ENCODE results near the gene UGT1A10. TPM values are rescaled to one million over a fixed set of nuclear protein-coding genes. Genes with fewer than 3 reads are reported as not detected.

UGT1A10 gene
- total RNA-seq, 1 experiment from 2014 or later, result not detected

DNA sequence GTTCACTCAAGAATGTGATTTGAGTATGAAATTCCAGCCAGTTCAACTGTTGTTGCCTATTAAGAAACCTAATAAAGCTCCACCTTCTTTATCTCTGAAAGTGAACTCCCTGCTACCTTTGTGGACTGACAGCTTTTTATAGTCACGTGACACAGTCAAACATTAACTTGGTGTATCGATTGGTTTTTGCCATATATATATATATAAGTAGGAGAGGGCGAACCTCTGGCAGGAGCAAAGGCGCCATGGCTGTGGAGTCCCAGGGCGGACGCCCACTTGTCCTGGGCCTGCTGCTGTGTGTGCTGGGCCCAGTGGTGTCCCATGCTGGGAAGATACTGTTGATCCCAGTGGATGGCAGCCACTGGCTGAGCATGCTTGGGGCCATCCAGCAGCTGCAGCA is 123.8 kb downstream of the UGT1A10 start, which contains the start of gene UGT1A1:
Gene UGT1A1, plus strand, starts transcription at position 228 of the 400 bp plus-strand sequence. Its CDS starts 18 bp downstream, at position 246.
- no peak within 1 kb of the TSS for H2AFZ ChIP-seq (ENCODE audit: low read depth, low read length, poor library complexity, severe bottlenecking)
- no peaks in the 10 kb centered on the region for H3K79me2 ChIP-seq (ENCODE audit: insufficient read depth, low read length)
- no peaks in the 10 kb centered on the region for H4K20me1 ChIP-seq (ENCODE audit: insufficient read depth)
- TF ChIP-seq CEBPB (IDR thresholded peaks at IDR 0.05; ENCODE audit: low read depth) (no peak), POLR2A (IDR thresholded peaks at IDR 0.05; ENCODE audit: borderline replicate concordance, extremely low read depth, insufficient read depth, insufficient read length) (no peak), JUND (IDR thresholded peaks at IDR 0.05) (no peak), POLR2AphosphoS5 (IDR thresholded peaks at IDR 0.05; ENCODE audit: low read depth, low read length) (no peak), ZFX (IDR thresholded peaks at IDR 0.05) (no peak), SIN3A (IDR thresholded peaks at IDR 0.05; ENCODE audit: low read depth) (no peak), ELF1 (IDR thresholded peaks at IDR 0.05; ENCODE audit: borderline replicate concordance, low read depth) (no peak), EGR1 (IDR thresholded peaks at IDR 0.05; ENCODE audit: low read depth) (no peak), EZH2 (IDR thresholded peaks at IDR 0.05) (no peak)
- H3K27ac ChIP-seq (ENCODE audit: low read depth, low read length), result no peak within 1 kb of the TSS
- intact Hi-C loops (cut with micrococcal nuclease), result no loop called here
- H3K9ac ChIP-seq (ENCODE audit: low read length), result no peak within 1 kb of the TSS
- peaks cover 0 to 10% of the 10 kb centered on the region in 2 experiments; a peak in 2 of 4 replicates for H3K4me1 ChIP-seq (ENCODE audit: control insufficient read depth in 1 of 2, insufficient read depth in 2 of 2, low read length in 2 of 2)
- no peaks in the 10 kb centered on the region for H3K9me2 ChIP-seq (ENCODE audit: insufficient read depth)
- H3K36me3 ChIP-seq (ENCODE audit: control insufficient read depth in 1 of 2, insufficient read depth in 2 of 2, low read length in 2 of 2), result no peaks in the 10 kb centered on the region
- no TSS peak for BruUV-seq (replicated peaks)
- DNase-seq (ENCODE audit: low read depth, low spot score) (no peak), ATAC-seq (no peak)
- H3K4me3 ChIP-seq (replicated peaks in 1 of 2; ENCODE audit: low read depth in 1 of 2, low read length in 2 of 2), result no peak within 1 kb of the TSS
- RAD21 ChIA-PET (ENCODE audit: low non-redundant PET in 1 of 2, low total read pairs in 2 of 2, uncharacterized antibody in 2 of 2, unreplicated experiment in 2 of 2), result no interaction called here
- CTCF ChIA-PET, result no interaction called here
- no peak within 1 kb of the TSS for H3K4me2 ChIP-seq (ENCODE audit: low read length)
- POLR2A ChIA-PET, result no interaction called here
- no peaks in the 10 kb centered on the region for H3K9me3 ChIP-seq (ENCODE audit: control insufficient read depth in 1 of 2, insufficient read depth in 1 of 2, low read depth in 1 of 2, low read length in 2 of 2)
- no peaks in the 10 kb centered on the region for H3K27me3 ChIP-seq (ENCODE audit: insufficient read depth, low read length)

DNA sequence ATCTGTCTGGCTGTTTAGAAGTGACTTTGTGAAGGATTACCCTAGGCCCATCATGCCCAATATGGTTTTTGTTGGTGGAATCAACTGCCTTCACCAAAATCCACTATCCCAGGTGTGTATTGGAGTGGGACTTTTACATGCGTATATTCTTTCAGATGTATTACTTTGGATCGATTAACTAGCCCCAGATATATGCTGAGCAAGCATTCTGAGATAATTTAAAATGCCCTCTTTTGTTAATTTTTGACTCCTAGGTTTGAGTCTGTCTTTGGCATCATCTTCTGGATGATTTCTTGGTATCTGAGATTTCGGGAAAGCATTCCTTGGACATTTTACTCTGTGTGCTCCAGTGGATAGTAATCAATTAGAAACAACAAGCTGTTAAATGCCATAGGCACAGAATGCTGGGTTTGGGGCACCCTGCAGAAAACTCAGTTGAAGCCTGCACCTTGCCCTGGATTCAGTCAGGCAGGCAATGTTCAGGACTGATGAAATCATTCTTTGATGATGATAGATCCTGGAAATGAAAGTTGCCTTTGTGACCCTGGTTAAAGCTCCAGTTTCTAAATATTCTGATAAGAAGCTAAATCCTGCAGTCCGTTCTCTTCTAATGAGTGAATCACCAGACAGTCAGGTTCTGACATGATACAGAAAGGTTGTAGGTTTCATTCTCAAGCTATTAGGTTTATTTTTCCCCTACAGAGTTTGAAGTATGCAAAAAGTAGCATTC is 125.0 kb downstream of the UGT1A10 start:
- H3K4me1 ChIP-seq (ENCODE audit: control insufficient read depth in 1 of 2, insufficient read depth in 2 of 2, low read length in 2 of 2), result peaks cover 0 to 10% of the 10 kb centered on the region in 2 experiments; a peak in 2 of 4 replicates
- CTCF ChIA-PET, result no interaction called here
- POLR2A ChIA-PET, result no interaction called here
- no peaks in the 10 kb centered on the region for H3K9me3 ChIP-seq (ENCODE audit: control insufficient read depth in 1 of 2, insufficient read depth in 1 of 2, low read depth in 1 of 2, low read length in 2 of 2)
- ATAC-seq, result no peak
- H4K20me1 ChIP-seq (ENCODE audit: insufficient read depth), result no peaks in the 10 kb centered on the region
- no peak overlapping the region for H3K27ac ChIP-seq (ENCODE audit: low read depth, low read length)
- H3K27me3 ChIP-seq (ENCODE audit: insufficient read depth, low read length), result no peaks in the 10 kb centered on the region
- BruUV-seq (replicated peaks), result no TSS peak
- DNase-seq (ENCODE audit: low read depth, low spot score), result no peak
- intact Hi-C loops (cut with micrococcal nuclease), result no loop called here
- RAD21 ChIA-PET (ENCODE audit: low non-redundant PET in 1 of 2, low total read pairs in 2 of 2, uncharacterized antibody in 2 of 2, unreplicated experiment in 2 of 2), result no interaction called here
- no peak overlapping the region for H3K4me3 ChIP-seq (replicated peaks in 1 of 2; ENCODE audit: low read depth in 1 of 2, low read length in 2 of 2)
- no peak overlapping the region for H3K9ac ChIP-seq (ENCODE audit: low read length)
- H3K36me3 ChIP-seq (ENCODE audit: control insufficient read depth in 1 of 2, insufficient read depth in 2 of 2, low read length in 2 of 2), result no peaks in the 10 kb centered on the region
- H3K4me2 ChIP-seq (ENCODE audit: low read length), result no peak overlapping the region
- no peak overlapping the region for H2AFZ ChIP-seq (ENCODE audit: low read depth, low read length, poor library complexity, severe bottlenecking)
- H3K9me2 ChIP-seq (ENCODE audit: insufficient read depth), result no peaks in the 10 kb centered on the region
- H3K79me2 ChIP-seq (ENCODE audit: insufficient read depth, low read length), result no peaks in the 10 kb centered on the region
- no peak for TF ChIP-seq CEBPB (IDR thresholded peaks at IDR 0.05; ENCODE audit: low read depth)
- TF ChIP-seq, protein P1, sequence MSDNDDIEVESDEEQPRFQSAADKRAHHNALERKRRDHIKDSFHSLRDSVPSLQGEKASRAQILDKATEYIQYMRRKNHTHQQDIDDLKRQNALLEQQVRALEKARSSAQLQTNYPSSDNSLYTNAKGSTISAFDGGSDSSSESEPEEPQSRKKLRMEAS (IDR thresholded peaks at IDR 0.05), result no peak
- no peak for TF ChIP-seq TCF7L2 (IDR thresholded peaks at IDR 0.05; ENCODE audit: borderline replicate concordance, extremely low read depth, insufficient read depth, insufficient read length)
- TF ChIP-seq, protein P2, sequence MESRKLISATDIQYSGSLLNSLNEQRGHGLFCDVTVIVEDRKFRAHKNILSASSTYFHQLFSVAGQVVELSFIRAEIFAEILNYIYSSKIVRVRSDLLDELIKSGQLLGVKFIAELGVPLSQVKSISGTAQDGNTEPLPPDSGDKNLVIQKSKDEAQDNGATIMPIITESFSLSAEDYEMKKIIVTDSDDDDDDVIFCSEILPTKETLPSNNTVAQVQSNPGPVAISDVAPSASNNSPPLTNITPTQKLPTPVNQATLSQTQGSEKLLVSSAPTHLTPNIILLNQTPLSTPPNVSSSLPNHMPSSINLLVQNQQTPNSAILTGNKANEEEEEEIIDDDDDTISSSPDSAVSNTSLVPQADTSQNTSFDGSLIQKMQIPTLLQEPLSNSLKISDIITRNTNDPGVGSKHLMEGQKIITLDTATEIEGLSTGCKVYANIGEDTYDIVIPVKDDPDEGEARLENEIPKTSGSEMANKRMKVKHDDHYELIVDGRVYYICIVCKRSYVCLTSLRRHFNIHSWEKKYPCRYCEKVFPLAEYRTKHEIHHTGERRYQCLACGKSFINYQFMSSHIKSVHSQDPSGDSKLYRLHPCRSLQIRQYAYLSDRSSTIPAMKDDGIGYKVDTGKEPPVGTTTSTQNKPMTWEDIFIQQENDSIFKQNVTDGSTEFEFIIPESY (IDR thresholded peaks at IDR 0.05; ENCODE audit: extremely low read depth, insufficient replicate concordance, low read length), result no peak
- TF ChIP-seq SRF (IDR thresholded peaks at IDR 0.05; ENCODE audit: low read depth), result no peak
- no peak for TF ChIP-seq EZH2phosphoT487 (IDR thresholded peaks at IDR 0.05; ENCODE audit: borderline replicate concordance)
- TF ChIP-seq YY1 (IDR thresholded peaks at IDR 0.05; ENCODE audit: extremely low read depth, insufficient replicate concordance, low read depth, low read length), result no peak
- TF ChIP-seq SP1 (IDR thresholded peaks at IDR 0.05; ENCODE audit: low read depth), result no peak
- TF ChIP-seq EGR1 (IDR thresholded peaks at IDR 0.05; ENCODE audit: low read depth), result no peak

All from HCT116 (cell line).